ENCODE results near the gene KLF6. TPM values are rescaled to one million over a fixed set of nuclear protein-coding genes. Genes with fewer than 3 reads are reported as not detected.

Gene KLF6
- total and polyA plus RNA-seq, 9 of the 15 experiments (the other 6 are each of a cell fraction or from before 2014, with no cell fraction given) = 3.2 to 23.9 (median 8.0) TPM

DNA sequence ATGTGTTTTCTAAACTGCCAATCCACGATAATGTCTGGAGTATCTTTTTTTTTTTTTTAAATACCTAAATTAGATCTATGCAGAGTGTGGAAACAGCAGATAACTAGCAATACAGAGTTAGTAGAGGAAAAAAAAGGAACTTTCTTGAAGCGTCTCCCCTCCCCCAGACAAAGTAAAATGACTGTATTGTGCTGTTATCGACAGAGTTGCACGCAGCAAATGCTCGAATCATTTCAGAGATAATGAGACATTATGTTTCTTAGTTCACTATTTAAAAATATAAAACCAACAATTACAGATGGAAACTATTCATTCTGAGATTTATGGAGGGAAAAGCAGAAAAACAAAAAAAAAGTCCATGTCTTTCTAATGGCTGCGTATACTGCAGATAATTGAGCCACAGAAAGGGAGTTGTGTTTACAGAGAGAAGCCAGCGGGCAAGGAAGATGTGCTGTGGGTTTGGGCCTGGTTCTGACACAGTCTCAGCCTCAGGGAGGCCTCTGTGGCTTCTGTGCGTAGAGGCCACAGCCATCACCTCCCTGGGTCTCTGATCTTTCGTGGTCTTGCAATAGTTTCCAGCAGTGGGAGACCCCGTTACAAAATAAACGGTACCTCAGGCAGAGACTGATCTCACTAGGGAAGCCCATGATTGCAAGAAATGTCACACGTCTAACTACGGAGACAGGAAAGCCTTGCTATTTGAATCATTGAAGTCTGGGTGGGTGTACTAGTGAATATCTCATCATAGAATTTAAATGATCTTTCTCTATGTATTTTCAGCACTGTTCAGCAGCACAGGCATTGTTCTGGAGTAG, 19.1 kb upstream of the KLF6 start (continued):
- TF ChIP-seq, protein P1, sequence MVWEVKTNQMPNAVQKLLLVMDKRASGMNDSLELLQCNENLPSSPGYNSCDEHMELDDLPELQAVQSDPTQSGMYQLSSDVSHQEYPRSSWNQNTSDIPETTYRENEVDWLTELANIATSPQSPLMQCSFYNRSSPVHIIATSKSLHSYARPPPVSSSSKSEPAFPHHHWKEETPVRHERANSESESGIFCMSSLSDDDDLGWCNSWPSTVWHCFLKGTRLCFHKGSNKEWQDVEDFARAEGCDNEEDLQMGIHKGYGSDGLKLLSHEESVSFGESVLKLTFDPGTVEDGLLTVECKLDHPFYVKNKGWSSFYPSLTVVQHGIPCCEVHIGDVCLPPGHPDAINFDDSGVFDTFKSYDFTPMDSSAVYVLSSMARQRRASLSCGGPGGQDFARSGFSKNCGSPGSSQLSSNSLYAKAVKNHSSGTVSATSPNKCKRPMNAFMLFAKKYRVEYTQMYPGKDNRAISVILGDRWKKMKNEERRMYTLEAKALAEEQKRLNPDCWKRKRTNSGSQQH (CRISPR knock-in tag; IDR thresholded peaks at IDR 0.05) = no peak
- TF ChIP-seq, protein P2, sequence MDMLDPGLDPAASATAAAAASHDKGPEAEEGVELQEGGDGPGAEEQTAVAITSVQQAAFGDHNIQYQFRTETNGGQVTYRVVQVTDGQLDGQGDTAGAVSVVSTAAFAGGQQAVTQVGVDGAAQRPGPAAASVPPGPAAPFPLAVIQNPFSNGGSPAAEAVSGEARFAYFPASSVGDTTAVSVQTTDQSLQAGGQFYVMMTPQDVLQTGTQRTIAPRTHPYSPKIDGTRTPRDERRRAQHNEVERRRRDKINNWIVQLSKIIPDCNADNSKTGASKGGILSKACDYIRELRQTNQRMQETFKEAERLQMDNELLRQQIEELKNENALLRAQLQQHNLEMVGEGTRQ (CRISPR knock-in tag; IDR thresholded peaks at IDR 0.05) = no peak
- TF ChIP-seq SMARCA5 (IDR thresholded peaks at IDR 0.05) (no peak), RBM14 (IDR thresholded peaks at IDR 0.05; ENCODE audit: borderline replicate concordance, insufficient read depth, low read depth, low read length) (no peak), XRCC3 (IDR thresholded peaks at IDR 0.05) (no peak), KDM1A (IDR thresholded peaks at IDR 0.05) (peak; percentile 75 to 81; a peak in 3 of 4 replicates), RHOXF2B (CRISPR knock-in tag; conservative IDR thresholded peaks at IDR 0.05) (no peak), ARID1B (IDR thresholded peaks at IDR 0.05) (peak; percentile 94), RBM34 (IDR thresholded peaks at IDR 0.05; ENCODE audit: borderline replicate concordance, insufficient read depth, low read length) (no peak), ZNF507 (tag; conservative IDR thresholded peaks at IDR 0.05) (no peak), GABPB1 (CRISPR knock-in tag; IDR thresholded peaks at IDR 0.05) (no peak), SMAD4 (CRISPR knock-in tag; conservative IDR thresholded peaks at IDR 0.05) (peak; percentile 54), NCOA4 (IDR thresholded peaks at IDR 0.05; ENCODE audit: partially characterized antibody) (no peak), RFX1 (IDR thresholded peaks at IDR 0.05) (no peak; the same call in 1 of the 2 replicates), ZC3H4 (CRISPR knock-in tag; IDR thresholded peaks at IDR 0.05; ENCODE audit: borderline replicate concordance) (no peak)
- TF ChIP-seq, protein P3, sequence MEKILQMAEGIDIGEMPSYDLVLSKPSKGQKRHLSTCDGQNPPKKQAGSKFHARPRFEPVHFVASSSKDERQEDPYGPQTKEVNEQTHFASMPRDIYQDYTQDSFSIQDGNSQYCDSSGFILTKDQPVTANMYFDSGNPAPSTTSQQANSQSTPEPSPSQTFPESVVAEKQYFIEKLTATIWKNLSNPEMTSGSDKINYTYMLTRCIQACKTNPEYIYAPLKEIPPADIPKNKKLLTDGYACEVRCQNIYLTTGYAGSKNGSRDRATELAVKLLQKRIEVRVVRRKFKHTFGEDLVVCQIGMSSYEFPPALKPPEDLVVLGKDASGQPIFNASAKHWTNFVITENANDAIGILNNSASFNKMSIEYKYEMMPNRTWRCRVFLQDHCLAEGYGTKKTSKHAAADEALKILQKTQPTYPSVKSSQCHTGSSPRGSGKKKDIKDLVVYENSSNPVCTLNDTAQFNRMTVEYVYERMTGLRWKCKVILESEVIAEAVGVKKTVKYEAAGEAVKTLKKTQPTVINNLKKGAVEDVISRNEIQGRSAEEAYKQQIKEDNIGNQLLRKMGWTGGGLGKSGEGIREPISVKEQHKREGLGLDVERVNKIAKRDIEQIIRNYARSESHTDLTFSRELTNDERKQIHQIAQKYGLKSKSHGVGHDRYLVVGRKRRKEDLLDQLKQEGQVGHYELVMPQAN (IDR thresholded peaks at IDR 0.05; ENCODE audit: borderline replicate concordance) = no peak; the same call in 1 of the 2 replicates
- TF ChIP-seq, protein P4, sequence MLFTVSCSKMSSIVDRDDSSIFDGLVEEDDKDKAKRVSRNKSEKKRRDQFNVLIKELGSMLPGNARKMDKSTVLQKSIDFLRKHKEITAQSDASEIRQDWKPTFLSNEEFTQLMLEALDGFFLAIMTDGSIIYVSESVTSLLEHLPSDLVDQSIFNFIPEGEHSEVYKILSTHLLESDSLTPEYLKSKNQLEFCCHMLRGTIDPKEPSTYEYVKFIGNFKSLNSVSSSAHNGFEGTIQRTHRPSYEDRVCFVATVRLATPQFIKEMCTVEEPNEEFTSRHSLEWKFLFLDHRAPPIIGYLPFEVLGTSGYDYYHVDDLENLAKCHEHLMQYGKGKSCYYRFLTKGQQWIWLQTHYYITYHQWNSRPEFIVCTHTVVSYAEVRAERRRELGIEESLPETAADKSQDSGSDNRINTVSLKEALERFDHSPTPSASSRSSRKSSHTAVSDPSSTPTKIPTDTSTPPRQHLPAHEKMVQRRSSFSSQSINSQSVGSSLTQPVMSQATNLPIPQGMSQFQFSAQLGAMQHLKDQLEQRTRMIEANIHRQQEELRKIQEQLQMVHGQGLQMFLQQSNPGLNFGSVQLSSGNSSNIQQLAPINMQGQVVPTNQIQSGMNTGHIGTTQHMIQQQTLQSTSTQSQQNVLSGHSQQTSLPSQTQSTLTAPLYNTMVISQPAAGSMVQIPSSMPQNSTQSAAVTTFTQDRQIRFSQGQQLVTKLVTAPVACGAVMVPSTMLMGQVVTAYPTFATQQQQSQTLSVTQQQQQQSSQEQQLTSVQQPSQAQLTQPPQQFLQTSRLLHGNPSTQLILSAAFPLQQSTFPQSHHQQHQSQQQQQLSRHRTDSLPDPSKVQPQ (CRISPR knock-in tag; IDR thresholded peaks at IDR 0.05; ENCODE audit: borderline replicate concordance) = no peak

All from K562 (cell line).